Measurements from ENCODE around the gene COL4A2. TPM values are rescaled to one million over a fixed set of nuclear protein-coding genes. Genes with fewer than 3 reads are reported as not detected.

The COL4A2 gene
- total RNA-seq, 1 experiment from 2014 or later: 74.5 TPM

- H3K36me3 ChIP-seq (ENCODE audit: low read depth, low read length): no peaks in the 10 kb centered on the region; the same call in 1 of the 2 replicates
- POLR2A ChIA-PET (ENCODE audit: unreplicated experiment): no interaction called here
- H4K20me1 ChIP-seq (ENCODE audit: low read length): no peaks in the 10 kb centered on the region
- no peak overlapping the region for H3K27ac ChIP-seq (ENCODE audit: low read length)
- H2AFZ ChIP-seq (ENCODE audit: low read length): no peak overlapping the region
- no TSS peak for BruUV-seq (replicated peaks)
- H3K9me2 ChIP-seq (replicated peaks; ENCODE audit: low read length): no peaks in the 10 kb centered on the region
- H3K9ac ChIP-seq (ENCODE audit: low read length): no peak overlapping the region
- no peak for ATAC-seq
- CTCF ChIA-PET: no interaction called here
- no peak for DNase-seq
- peaks cover 55% of the 10 kb centered on the region for H3K4me1 ChIP-seq (ENCODE audit: insufficient read depth, low read length)
- H3K4me2 ChIP-seq (ENCODE audit: low read length): no peak overlapping the region
- H3K27me3 ChIP-seq (ENCODE audit: low read length): no peaks in the 10 kb centered on the region
- no peaks in the 10 kb centered on the region for H3F3A ChIP-seq (ENCODE audit: low read length, unreplicated experiment)
- no peak overlapping the region for H3K4me3 ChIP-seq (ENCODE audit: low read length)
- no peaks in the 10 kb centered on the region for H3K79me2 ChIP-seq (ENCODE audit: low read length)
- intact Hi-C loops (cut with micrococcal nuclease): no loop called here
- TF ChIP-seq EZH2phosphoT487 (IDR thresholded peaks at IDR 0.05; ENCODE audit: borderline replicate concordance, low read length): no peak
- TF ChIP-seq CTCF (conservative IDR thresholded peaks at IDR 0.05; ENCODE audit: low read depth, low read length): no peak
- TF ChIP-seq EZH2 (IDR thresholded peaks at IDR 0.05; ENCODE audit: low read length, unreplicated experiment): no peak
- no peaks in the 10 kb centered on the region for H3K9me3 ChIP-seq (ENCODE audit: low read length)
Observed at GRCh38 chr13:110445183-110445582, 138.1 kb downstream of the COL4A2 start.

GRCh38 chr13:110445722-110446574 lies 138.9 kb downstream of the COL4A2 start:
- TF ChIP-seq CTCF (conservative IDR thresholded peaks at IDR 0.05; ENCODE audit: low read depth, low read length) (no peak), EZH2phosphoT487 (IDR thresholded peaks at IDR 0.05; ENCODE audit: borderline replicate concordance, low read length) (no peak), EZH2 (IDR thresholded peaks at IDR 0.05; ENCODE audit: low read length, unreplicated experiment) (no peak)
- Histone ChIP-seq H3F3A (ENCODE audit: low read length, unreplicated experiment) (no peaks in the 10 kb centered on the region), H3K9me2 (replicated peaks; ENCODE audit: low read length) (no peaks in the 10 kb centered on the region), H3K27ac (ENCODE audit: low read length) (0 out of 2 replicates have a peak overlapping the region, but pooled peaks have one; percentile 11), H3K4me3 (ENCODE audit: low read length) (no peak overlapping the region), H3K4me1 (ENCODE audit: insufficient read depth, low read length) (peaks cover 59% of the 10 kb centered on the region), H3K4me2 (ENCODE audit: low read length) (no peak overlapping the region; the same call in 1 of the 2 replicates), H3K27me3 (ENCODE audit: low read length) (no peaks in the 10 kb centered on the region), H3K9me3 (ENCODE audit: low read length) (no peaks in the 10 kb centered on the region), H4K20me1 (ENCODE audit: low read length) (no peaks in the 10 kb centered on the region), H3K79me2 (ENCODE audit: low read length) (no peaks in the 10 kb centered on the region), H2AFZ (ENCODE audit: low read length) (no peak overlapping the region), H3K9ac (ENCODE audit: low read length) (no peak overlapping the region), H3K36me3 (ENCODE audit: low read depth, low read length) (no peaks in the 10 kb centered on the region; the same call in 1 of the 2 replicates)
- ChIA-PET POLR2A (ENCODE audit: unreplicated experiment) (no interaction called here), CTCF (no interaction called here)
- peak; percentile 66 for ATAC-seq
- intact Hi-C loops (cut with micrococcal nuclease): no loop called here
- BruUV-seq (replicated peaks): no TSS peak
- peak; percentile 59 for DNase-seq

- H2AFZ ChIP-seq (ENCODE audit: low read length): no peak overlapping the region
- ChIA-PET POLR2A (ENCODE audit: unreplicated experiment) (no interaction called here), CTCF (no interaction called here)
- peak; percentile 36 for DNase-seq
- H3K9me2 ChIP-seq (replicated peaks; ENCODE audit: low read length): no peaks in the 10 kb centered on the region
- no peaks in the 10 kb centered on the region for H3K9me3 ChIP-seq (ENCODE audit: low read length)
- intact Hi-C loops (cut with micrococcal nuclease): no loop called here
- H3K79me2 ChIP-seq (ENCODE audit: low read length): no peaks in the 10 kb centered on the region
- H3K36me3 ChIP-seq (ENCODE audit: low read depth, low read length): no peaks in the 10 kb centered on the region; the same call in 1 of the 2 replicates
- no peaks in the 10 kb centered on the region for H3F3A ChIP-seq (ENCODE audit: low read length, unreplicated experiment)
- no peak overlapping the region for H3K4me2 ChIP-seq (ENCODE audit: low read length)
- H3K4me1 ChIP-seq (ENCODE audit: insufficient read depth, low read length): peaks cover 62% of the 10 kb centered on the region
- H3K4me3 ChIP-seq (ENCODE audit: low read length): no peak overlapping the region
- ATAC-seq: no peak
- H3K27ac ChIP-seq (ENCODE audit: low read length): no peak overlapping the region
- no peaks in the 10 kb centered on the region for H3K27me3 ChIP-seq (ENCODE audit: low read length)
- no peaks in the 10 kb centered on the region for H4K20me1 ChIP-seq (ENCODE audit: low read length)
- H3K9ac ChIP-seq (ENCODE audit: low read length): no peak overlapping the region
- BruUV-seq (replicated peaks): no TSS peak
- TF ChIP-seq CTCF (conservative IDR thresholded peaks at IDR 0.05; ENCODE audit: low read depth, low read length): no peak
- TF ChIP-seq EZH2 (IDR thresholded peaks at IDR 0.05; ENCODE audit: low read length, unreplicated experiment): no peak
- no peak for TF ChIP-seq EZH2phosphoT487 (IDR thresholded peaks at IDR 0.05; ENCODE audit: borderline replicate concordance, low read length)
Observed at GRCh38 chr13:110446575-110446890, 139.4 kb downstream of the COL4A2 start.
